K562 (cell line): Measurements from ENCODE around the gene NT5DC1. TPM values are rescaled to one million over a fixed set of nuclear protein-coding genes. Genes with fewer than 3 reads are reported as not detected.

ENCODE experiments used
- ATF1 ChIP-seq, 2 experiments: fragments of 450-650 bp in 1 of 2; IDR thresholded peaks; 2 replicates each; pipeline ENCODE4 v1.6.1; 2016; ENCODE audit warnings: missing compliant biosample characterization in 1 of 2, missing genetic modification characterization in 1 of 2
- CHAMP1 ChIP-seq: fragments of 450-650 bp; IDR thresholded peaks from 2 replicates; pipeline ENCODE4 v1.6.1; 2016; ENCODE audit warnings: mild to moderate bottlenecking
- E2F6 ChIP-seq, 2 experiments: IDR thresholded peaks; 2 replicates each; pipeline ENCODE4 v1.6.1; 2011; ENCODE audit warnings: borderline replicate concordance in 1 of 2, control low read depth in 1 of 2, low read depth in 1 of 2, low read length in 1 of 2, mild to moderate bottlenecking in 1 of 2, mixed read lengths in 1 of 2, moderate library complexity in 1 of 2; ENCODE audit not compliant: insufficient read depth in 1 of 2, insufficient read length in 1 of 2, poor library complexity in 1 of 2, severe bottlenecking in 1 of 2; ENCODE audit errors: extremely low read depth in 1 of 2
- EGR1 ChIP-seq: fragments of 450-650 bp; conservative IDR thresholded peaks from 2 replicates; pipeline ENCODE4 v1.6.1; 2017; ENCODE audit warnings: mild to moderate bottlenecking
- ELK1 ChIP-seq: sonication (generic); formaldehyde crosslinking; IDR thresholded peaks from 2 replicates; pipeline ENCODE4 v1.8.1; 2022; ENCODE audit warnings: missing genetic modification reagents
- FOXM1 ChIP-seq, 2 experiments: fragments of 450-650 bp in 1 of 2; sonication (generic) in 1 of 2; formaldehyde crosslinking in 1 of 2; IDR thresholded peaks; 2 replicates each; pipeline versions ENCODE4 v1.6.1 to v1.9.0; 2017 to 2022; ENCODE audit warnings: low read depth in 2 of 2, mild to moderate bottlenecking in 2 of 2, missing genetic modification reagents in 1 of 2, moderate library complexity in 1 of 2
- L3MBTL2 ChIP-seq: fragments of 450-650 bp; IDR thresholded peaks from 2 replicates; pipeline ENCODE4 v1.6.1; 2016; ENCODE audit warnings: mild to moderate bottlenecking, moderate library complexity
- LEF1 ChIP-seq: fragments of 450-650 bp; IDR thresholded peaks from 2 replicates; pipeline ENCODE4 v1.6.1; 2016; ENCODE audit warnings: mild to moderate bottlenecking
- PBX2 ChIP-seq, 2 experiments: IDR thresholded peaks in 1 of 2; conservative IDR thresholded peaks in 1 of 2; 2 replicates each; pipeline ENCODE4 v1.6.1; 2016; ENCODE audit warnings: low read depth in 2 of 2, mild to moderate bottlenecking in 1 of 2, missing compliant biosample characterization in 1 of 2, missing genetic modification characterization in 1 of 2, moderate library complexity in 1 of 2
- RBM22 ChIP-seq: fragments of 200-400 bp; formaldehyde crosslinking; IDR thresholded peaks from 2 replicates; pipeline ENCODE4 v1.6.1; 2018; ENCODE audit warnings: low read length, low read depth; ENCODE audit not compliant: poor library complexity, severe bottlenecking
- SREBF1 ChIP-seq: fragments of 150-350 bp; IDR thresholded peaks from 2 replicates; pipeline ENCODE4 v1.6.1; 2014; ENCODE audit warnings: antibody characterized with exemption, low read depth, low read length, borderline replicate concordance
- TAF7 ChIP-seq: fragments of 450-650 bp; IDR thresholded peaks from 2 replicates; pipeline ENCODE4 v1.6.1; 2016; ENCODE audit warnings: missing genetic modification characterization, missing compliant biosample characterization
- ZBTB1 ChIP-seq: sonication (generic); formaldehyde crosslinking; IDR thresholded peaks from 2 replicates; pipeline ENCODE4 v1.8.1; 2023; ENCODE audit warnings: missing genetic modification reagents, low read depth, mild to moderate bottlenecking, borderline replicate concordance
- ZBTB7A ChIP-seq: IDR thresholded peaks from 2 replicates; pipeline ENCODE4 v1.6.1; 2011; ENCODE audit warnings: low read depth, mild to moderate bottlenecking, low read length, moderate library complexity, borderline replicate concordance; ENCODE audit not compliant: control insufficient read depth
- ZNF133 ChIP-seq: fragments of 250-450 bp; sonication (Bioruptor Pico); IDR thresholded peaks from 2 replicates; pipeline ENCODE4 v1.4.0; 2020; ENCODE audit warnings: mild to moderate bottlenecking
- ZSCAN32 ChIP-seq: fragments of 450-650 bp; formaldehyde crosslinking; IDR thresholded peaks from 2 replicates; pipeline ENCODE4 v1.4.0; 2020; ENCODE audit warnings: mild to moderate bottlenecking, moderate library complexity
- polyA plus RNA-seq, 8 experiments: library from polyadenylated mRNA; depleted of rRNA in 4 of 8; stranded (reverse) in 5 of 8; unstranded in 3 of 8; fragments of >200 nt; fragmentation: Nextera tagmentation in 2 of 8; fragmentation: Illumina TruSeq in 1 of 8; extraction: Ambion mirVana in 2 of 8; extraction: Trizol in 1 of 8; gene quantifications; 2 replicates each; pipeline versions ENCODE4 v1.2.1 to v1.2.3, GENCODE V29; 2011 to 2014; ENCODE audit warnings: inconsistent platforms in 1 of 8, missing spikeins in 1 of 8
- total RNA-seq, 7 experiments: library from RNA; depleted of rRNA in 6 of 7; stranded (reverse); fragments of >200 nt in 6 of 7; fragmentation: Illumina TruSeq in 2 of 7; extraction: Trizol in 2 of 7; gene quantifications; 2 replicates each; pipeline versions ENCODE4 v1.2.1 to v1.2.3, GENCODE V29; 2011 to 2021; ENCODE audit warnings: low replicate concordance in 1 of 7

The NT5DC1 gene
- total and polyA plus RNA-seq, 9 of the 15 experiments (the other 6 are each of a cell fraction or from before 2014, with no cell fraction given): 4.9 to 28.5 (median 16.3) TPM

GRCh38 chr6:116156405-116157326 is 56.0 kb downstream of the NT5DC1 start (continued):
- TF ChIP-seq CHAMP1: peak; percentile 78
- TF ChIP-seq ATF1 (CRISPR knock-in tag; IDR thresholded peaks at IDR 0.05): no peak
- peak; percentile 67 for TF ChIP-seq ATF1 (tag; IDR thresholded peaks at IDR 0.05)
- TF ChIP-seq L3MBTL2: peak; percentile 65; the same call in 1 of the 2 replicates
- TF ChIP-seq FOXM1 (IDR thresholded peaks at IDR 0.05; ENCODE audit: low read depth): peak; percentile 60; the same call in 1 of the 2 replicates
- no peak for TF ChIP-seq FOXM1 (CRISPR knock-in tag; IDR thresholded peaks at IDR 0.05; ENCODE audit: low read depth)
- peak; percentile 61; the same call in 1 of the 2 replicates for TF ChIP-seq LEF1
- TF ChIP-seq ELK1 (CRISPR knock-in tag): no peak
- TF ChIP-seq ZSCAN32 (CRISPR knock-in tag): no peak
- no peak for TF ChIP-seq EGR1
- TF ChIP-seq ZBTB1: no peak
- TF ChIP-seq ZBTB7A: no peak
- TF ChIP-seq TAF7 (tag): no peak
- no peak for TF ChIP-seq ZNF133 (CRISPR knock-in tag)
- no peak for TF ChIP-seq RBM22
- peak in 1 of 2 experiments; percentile 33 for TF ChIP-seq E2F6 (IDR thresholded peaks at IDR 0.05; ENCODE audit: borderline replicate concordance in 1 of 2, extremely low read depth in 1 of 2, insufficient read depth in 1 of 2, insufficient read length in 1 of 2, low read depth in 1 of 2, low read length in 1 of 2, poor library complexity in 1 of 2, severe bottlenecking in 1 of 2)
- no peak for TF ChIP-seq PBX2 (CRISPR knock-in tag; IDR thresholded peaks at IDR 0.05; ENCODE audit: low read depth)
- peak; percentile 47; the same call in 1 of the 2 replicates for TF ChIP-seq PBX2 (tag; conservative IDR thresholded peaks at IDR 0.05; ENCODE audit: low read depth)
- no peak for TF ChIP-seq SREBF1
